Midbrain (tissue), 1 donor: ENCODE data around the gene NENF.
A peak's percentile ranks its signal among the peaks of the same experiment; 100 is the strongest.
"Not testable (repeated sequence)": the region's sequence is repeated elsewhere in the genome, so short reads cannot be mapped to it uniquely, and the experiment has no call there.

Experiments used
- DNase-seq: peaks from one replicate; lab custom pipeline; 2025; lab: John Stamatoyannopoulos, UW

The NENF gene

DNA sequence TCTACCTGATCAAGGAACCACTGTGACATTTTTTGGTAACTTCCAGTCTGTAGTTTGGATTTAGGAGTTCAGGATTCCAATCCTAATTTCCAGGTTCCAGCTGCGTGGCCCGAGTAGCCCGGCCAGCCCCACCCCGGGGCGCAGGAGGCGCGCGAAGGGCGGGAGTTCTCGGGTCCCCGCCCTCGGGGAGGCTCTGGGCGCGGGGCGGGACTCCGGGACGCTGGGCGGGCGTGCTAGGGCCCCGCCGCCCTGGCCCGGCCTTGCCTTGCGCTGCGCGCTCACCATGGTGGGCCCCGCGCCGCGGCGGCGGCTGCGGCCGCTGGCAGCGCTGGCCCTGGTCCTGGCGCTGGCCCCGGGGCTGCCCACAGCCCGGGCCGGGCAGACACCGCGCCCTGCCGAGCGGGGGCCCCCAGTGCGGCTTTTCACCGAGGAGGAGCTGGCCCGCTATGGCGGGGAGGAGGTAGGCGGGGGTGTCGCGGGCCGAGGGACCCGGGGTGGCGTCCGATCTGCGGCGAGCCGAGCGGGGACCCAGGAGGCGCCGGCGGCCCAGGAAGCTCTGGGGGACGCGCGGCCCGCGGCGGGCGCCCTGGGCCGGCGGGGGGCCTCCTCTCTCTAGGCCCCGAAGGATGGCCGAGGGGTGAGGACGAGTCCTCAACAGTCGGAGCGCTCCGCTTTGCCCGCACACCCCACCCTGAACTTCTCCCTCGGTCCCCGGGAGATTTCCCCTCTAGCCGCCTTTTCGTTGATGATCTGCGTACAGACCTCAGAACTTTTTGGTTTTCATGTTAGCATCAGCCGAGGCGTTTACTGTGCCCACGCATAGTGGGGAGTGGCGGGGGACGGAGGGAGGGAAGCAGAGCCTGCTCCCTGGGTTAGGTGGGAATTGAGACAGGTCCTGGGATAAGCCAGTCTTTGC is at the start of gene NENF:
Gene NENF, plus strand, starts transcription at position 260 of the 916 bp plus-strand sequence. Its CDS starts 24 bp downstream, at position 284.
- peak; percentile 91 for DNase-seq

GRCh38 chr1:212386029-212386428 is 46.7 kb upstream of the NENF start:
- no peak for DNase-seq

GRCh38 chr1:212388985-212389716 is 43.6 kb upstream of the NENF start:
- no peak for DNase-seq

GRCh38 chr1:212395678-212396437 is 36.9 kb upstream of the NENF start:
- not testable (repeated sequence) for DNase-seq

DNA sequence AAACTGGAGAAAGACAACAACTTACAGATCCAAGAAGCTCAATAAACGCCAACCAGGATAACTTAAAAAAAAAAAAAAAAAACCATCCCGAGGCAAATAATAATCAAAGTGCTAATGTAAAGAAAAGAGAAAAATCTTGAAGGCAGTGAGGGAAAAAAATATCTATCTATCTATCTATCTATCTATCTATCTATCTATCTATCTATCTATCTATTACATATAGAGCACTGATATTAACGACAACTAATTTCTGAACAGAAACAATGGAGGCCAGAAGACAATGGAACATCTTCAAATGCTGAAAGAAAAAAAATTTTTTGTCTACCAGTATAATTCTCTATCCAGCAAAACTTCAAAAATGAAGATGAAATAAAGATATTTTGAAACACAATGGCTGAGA is 36.1 kb upstream of the NENF start:
- no peak for DNase-seq

DNA sequence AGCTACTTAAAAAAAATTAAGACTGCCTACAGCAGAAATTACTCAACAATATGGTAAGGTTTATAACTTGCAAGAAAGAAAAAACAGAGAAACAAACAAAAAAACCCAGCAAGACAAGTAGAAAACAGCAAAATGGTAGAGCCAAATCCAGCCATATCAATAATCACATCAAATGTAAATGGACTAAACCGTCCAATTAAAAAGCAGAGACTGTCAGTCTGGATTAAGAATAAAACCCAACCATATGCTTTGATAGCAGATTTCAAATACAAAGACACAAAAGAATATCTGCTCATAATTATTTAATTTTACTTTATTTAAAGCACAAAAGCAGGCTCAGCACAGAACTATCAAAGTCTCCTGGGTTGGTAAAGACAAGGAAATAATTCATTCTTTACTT is 35.5 kb upstream of the NENF start:
- no peak for DNase-seq

DNA sequence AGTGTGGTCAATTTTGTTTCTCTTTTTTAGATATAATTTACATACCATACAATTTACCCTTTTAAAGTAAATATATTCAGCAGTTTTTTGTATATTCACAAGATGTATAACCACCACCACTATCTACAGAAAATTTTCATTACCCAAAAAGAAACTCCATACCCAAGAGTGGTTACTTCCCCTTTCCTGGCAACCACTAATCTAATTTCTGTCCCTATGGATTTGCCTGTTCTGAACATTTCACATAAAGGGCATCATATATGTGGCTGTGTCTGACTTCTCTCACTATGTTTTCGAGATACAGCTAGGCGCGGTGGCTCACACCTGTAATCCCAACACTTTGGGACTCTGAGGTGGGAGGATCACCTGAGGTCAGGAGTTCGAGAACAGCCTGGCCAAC is 31.7 kb upstream of the NENF start:
- DNase-seq = no peak

DNA sequence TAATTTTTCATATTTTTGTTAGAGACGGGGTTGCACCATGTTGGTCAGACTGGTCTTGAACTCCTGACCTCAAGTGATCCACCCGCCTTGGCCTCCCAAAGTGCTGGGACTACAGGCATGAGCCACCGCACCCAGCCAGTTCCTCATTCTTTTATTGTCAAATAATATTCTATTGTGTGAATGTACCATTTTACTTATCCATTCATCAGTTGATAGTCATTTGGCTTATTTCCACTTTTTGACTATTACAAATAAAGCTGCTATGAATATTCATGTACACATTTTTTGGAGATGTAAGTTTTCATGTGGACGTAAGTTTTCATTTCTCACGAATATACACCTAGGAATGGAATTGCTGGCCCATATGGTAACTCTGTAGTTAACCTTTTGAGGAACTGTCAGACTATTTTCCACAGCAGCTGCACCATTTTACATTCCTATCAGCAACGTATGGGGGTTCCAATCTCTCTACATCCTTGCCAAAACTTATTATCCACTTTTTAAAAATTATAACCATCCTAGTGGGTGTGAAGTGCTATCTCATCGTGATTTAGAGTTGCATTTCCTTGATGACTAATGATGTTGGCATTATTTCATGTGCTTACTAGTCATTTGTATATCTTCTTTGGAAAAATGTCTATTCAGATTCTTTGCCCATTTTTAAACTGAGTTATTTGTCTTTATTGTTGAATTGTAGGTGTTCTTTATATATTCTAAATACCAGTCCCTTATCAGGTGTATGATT is 30.7 kb upstream of the NENF start:
- no peak for DNase-seq

GRCh38 chr1:212402666-212403321 is 29.9 kb upstream of the NENF start:
- DNase-seq = no peak

DNA sequence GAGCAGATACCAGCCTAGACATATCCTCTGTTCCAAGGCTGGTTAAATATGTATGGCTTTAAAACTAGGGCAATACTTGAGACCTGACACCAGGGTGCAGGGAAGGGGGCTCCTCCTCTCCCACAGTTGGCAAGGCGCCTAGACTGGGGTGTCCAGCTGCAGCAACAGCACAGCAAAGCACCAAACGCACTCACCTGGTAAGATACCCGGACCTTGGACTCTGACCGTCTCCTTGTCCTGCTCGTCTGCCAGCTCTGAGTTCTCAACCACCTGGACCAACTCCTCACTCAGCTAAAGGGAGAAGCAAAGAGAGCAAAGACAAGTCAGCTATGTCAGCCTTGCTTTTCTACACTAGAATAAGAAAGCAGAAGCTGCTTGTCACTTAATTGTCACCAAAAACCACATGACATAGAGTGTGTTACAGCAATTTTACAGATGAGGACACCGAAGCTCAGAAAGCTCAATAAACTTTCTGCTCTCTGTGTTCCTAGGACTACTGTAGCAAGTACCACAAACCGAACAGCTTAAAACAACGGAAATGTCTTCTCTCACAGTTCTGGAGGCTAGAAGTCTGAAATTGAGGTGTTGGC is 22.4 kb upstream of the NENF start:
- no peak for DNase-seq

DNA sequence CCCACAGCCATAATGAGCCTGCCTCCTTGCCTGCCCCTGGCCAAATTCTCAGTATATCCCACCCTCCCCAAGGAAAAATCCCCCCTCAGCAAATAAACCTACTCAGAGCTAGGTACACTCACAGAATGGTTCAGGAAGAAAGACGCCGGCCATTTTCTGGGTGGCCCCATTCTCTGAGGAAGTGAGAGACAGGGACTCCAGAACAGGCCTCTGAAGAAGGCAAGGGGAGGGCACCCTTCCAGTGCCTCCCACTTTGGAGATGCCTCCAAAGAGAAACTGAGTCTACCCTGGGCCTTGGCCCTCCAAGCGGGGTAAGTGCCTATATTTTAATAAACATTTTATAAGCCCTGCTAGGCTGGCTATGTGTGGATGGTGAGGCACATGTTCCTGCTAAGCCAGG is 20.3 kb upstream of the NENF start:
- DNase-seq = no peak

DNA sequence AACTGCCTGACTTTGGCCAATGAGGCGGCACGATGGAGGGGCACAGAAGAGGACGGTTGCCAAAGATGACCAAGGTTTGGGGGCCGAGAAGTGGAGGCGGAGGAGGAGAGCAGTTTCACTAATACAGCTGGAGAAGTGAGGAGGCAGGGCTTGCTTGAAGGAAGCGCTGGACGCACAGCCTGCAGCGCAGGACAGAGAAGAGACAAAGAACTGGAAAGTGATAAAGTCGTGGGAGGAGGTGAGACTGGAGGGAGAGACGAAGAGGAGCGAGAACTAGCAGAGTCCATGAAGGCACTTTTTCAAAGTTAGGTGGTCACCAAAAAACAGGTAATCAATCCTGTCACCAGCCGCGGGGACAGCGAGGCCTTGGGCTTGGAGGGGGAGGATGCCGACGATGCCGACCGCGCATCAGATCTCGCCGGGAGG is 18.8 kb upstream of the NENF start:
- peak; percentile 45 for DNase-seq

DNA sequence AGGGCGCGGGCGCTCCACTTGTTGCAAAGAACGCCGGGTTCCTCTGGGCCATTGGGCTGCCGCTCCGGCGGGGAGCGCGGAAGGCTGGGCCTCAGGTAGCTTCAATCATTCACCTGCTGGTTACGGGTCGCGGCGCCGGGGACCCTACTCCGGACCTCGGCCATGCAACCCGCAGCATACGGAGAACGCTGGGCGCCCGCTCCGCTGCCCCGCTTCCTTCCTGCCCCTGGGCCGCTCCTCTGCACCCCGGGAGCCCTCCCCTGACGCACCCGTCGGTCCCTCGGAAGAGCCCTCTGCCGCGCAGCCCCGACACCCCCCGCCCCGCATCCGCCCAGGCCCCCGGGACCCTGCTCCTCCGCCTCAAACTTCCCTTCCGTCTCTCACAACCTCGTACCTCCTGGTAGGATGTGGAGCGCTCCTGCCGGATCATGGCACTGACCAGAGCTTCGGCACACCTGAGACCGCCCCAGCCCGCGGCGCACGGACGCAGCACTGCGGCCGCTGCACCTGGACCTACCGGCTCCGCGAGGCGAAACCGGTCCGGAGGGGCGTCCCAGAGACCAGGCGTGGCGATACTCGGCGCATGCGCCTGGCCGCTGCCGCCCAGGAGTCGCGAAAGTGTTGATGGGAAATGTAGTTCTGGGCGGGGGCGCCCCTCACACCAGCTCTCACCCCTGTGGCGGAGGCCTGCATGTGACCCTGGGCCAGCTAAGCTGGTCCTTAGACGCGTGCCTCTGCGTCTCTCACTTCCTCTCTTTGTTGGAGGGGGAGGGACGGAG is 18.2 kb upstream of the NENF start, which contains the start of gene PACC1:
Gene PACC1, minus strand, starts transcription at position 559 of the 779 bp plus-strand sequence. Its CDS starts 129 bp downstream, at position 430.
- peak; percentile 93 for DNase-seq

GRCh38 chr1:212415107-212415841 is 17.4 kb upstream of the NENF start:
- peak; percentile 77 for DNase-seq

DNA sequence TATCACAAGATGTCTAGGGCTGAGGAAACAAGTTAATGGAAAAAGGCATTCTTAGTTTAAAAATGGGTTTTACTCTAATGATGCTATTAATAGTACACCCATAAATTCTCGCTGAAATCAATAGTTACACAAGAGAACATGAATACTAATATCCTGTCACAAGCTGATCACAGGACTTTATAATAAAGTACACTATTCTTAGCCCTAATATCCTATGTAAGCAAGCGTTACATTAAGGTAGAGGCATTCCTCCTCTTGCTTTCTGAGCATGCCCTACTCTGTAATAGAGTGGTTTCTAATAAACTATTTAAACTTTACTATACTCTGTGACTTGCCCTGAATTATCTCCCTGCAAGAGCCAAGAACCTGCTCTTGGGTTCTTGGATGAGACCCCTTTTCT is 11.6 kb upstream of the NENF start:
- no peak for DNase-seq

DNA sequence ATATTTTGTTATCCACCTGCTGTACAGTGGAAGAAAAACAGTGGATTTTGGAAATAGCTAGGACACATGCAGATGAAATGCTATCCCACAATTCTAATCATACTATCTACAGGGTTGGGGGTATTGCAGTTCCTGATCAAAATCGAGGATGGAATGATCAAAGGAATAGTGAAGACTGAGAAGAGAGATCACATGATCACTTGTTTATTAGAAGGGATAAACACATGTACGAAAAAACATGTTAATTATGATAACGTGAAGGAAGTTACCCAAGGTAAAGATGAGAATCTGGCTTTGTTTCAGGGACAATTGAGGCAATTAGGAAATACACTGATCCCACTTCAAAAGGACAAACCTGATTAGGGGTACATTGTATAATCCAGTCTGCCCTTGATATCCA is 8.8 kb upstream of the NENF start:
- no peak for DNase-seq

- no peak for DNase-seq
Observed at GRCh38 chr1:212428496-212428895, 4.2 kb upstream of the NENF start.

GRCh38 chr1:212430416-212430815 is 2.3 kb upstream of the NENF start:
- no peak for DNase-seq

GRCh38 chr1:212430955-212431394 is 1.7 kb upstream of the NENF start:
- DNase-seq = no peak
